Glutamatergic neuron (in vitro differentiated cells): ENCODE measurements around the gene MDFIC. TPM values are rescaled to one million over a fixed set of nuclear protein-coding genes. Genes with fewer than 3 reads are reported as not detected.

ENCODE experiments used
- DNase-seq: peaks from one replicate; pipeline ENCODE4 v3.0.0; 2022
- H3K27ac Mint-ChIP-seq: one replicate; pipeline ENCODE4 v1.8.0; 2020; ENCODE audit warnings: mild to moderate bottlenecking, mixed read lengths, inconsistent platforms; ENCODE audit not compliant: unreplicated experiment
- H3K27me3 Mint-ChIP-seq: one replicate; pipeline ENCODE4 v1.8.0; 2020; ENCODE audit warnings: mild to moderate bottlenecking, moderate library complexity, mixed read lengths, inconsistent platforms; ENCODE audit not compliant: unreplicated experiment
- H3K36me3 Mint-ChIP-seq: one replicate; pipeline ENCODE4 v1.8.0; 2020; ENCODE audit warnings: mild to moderate bottlenecking, mixed read lengths, inconsistent platforms; ENCODE audit not compliant: unreplicated experiment
- H3K4me1 Mint-ChIP-seq: one replicate; pipeline ENCODE4 v1.8.0; 2020; ENCODE audit warnings: mild to moderate bottlenecking, low read depth, mixed read lengths, inconsistent platforms; ENCODE audit not compliant: unreplicated experiment
- H3K4me3 Mint-ChIP-seq: one replicate; pipeline ENCODE4 v1.8.0; 2020; ENCODE audit warnings: mild to moderate bottlenecking, mixed read lengths, inconsistent platforms; ENCODE audit not compliant: unreplicated experiment
- H3K9me3 Mint-ChIP-seq: one replicate; pipeline ENCODE4 v1.8.0; 2020; ENCODE audit warnings: mild to moderate bottlenecking, moderate library complexity, mixed read lengths, inconsistent platforms; ENCODE audit not compliant: unreplicated experiment
- total RNA-seq: library from RNA; stranded (reverse); fragmentation: NEBNext Ultra II Directional; extraction: Animal tissue kit (Norgen Biotek cat#: 25700); gene quantifications from one replicate; pipeline ENCODE4 v1.2.1, GENCODE V29; 2021; ENCODE audit not compliant: unreplicated experiment
- TF ChIP-seq, protein P1 (sequence below): fragments of 200-600 bp; sonication (generic); IDR thresholded peaks from one replicate; pipeline ENCODE4 v1.5.0; 2021; ENCODE audit not compliant: partially characterized antibody, unreplicated experiment

MDFIC gene
- total RNA-seq, 1 donor from 2014 or later = 0.10 TPM

DNA sequence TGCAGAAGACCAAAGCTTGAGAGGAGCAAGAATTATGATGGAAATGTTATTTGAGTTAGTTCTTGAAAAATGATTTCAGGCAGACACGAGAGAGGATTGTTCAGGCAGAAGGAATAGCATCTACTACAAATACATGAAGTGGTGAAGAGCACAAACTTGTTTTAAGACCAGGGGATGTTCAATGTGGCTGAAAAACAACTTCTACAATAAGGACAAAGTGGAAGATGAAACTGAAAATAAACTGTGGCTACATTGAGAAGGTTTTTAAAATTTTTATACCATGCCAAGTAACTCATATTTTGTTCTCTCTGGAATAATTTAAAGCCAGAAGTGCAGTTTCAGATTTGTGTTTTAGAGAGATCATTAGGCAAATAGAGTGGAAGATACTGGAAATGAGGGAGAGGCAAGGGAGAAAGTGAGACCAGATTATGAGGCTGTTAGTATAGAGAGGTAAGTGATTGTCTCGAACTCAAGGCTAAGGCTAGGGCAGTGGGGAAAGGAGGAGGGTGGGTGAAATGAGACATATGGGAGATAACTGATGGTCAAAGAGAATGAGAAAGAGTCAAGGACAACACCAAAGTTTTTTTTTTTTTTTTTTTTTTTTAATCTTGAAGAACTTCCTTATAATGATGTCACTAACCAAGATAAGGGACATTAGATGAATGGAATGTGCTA is 115.4 kb downstream of the MDFIC start:
- DNase-seq = no peak
- H3K4me1 Mint-ChIP-seq = no peaks in the 10 kb centered on the region
- H3K4me3 Mint-ChIP-seq = no peak overlapping the region
- TF ChIP-seq, protein P1, sequence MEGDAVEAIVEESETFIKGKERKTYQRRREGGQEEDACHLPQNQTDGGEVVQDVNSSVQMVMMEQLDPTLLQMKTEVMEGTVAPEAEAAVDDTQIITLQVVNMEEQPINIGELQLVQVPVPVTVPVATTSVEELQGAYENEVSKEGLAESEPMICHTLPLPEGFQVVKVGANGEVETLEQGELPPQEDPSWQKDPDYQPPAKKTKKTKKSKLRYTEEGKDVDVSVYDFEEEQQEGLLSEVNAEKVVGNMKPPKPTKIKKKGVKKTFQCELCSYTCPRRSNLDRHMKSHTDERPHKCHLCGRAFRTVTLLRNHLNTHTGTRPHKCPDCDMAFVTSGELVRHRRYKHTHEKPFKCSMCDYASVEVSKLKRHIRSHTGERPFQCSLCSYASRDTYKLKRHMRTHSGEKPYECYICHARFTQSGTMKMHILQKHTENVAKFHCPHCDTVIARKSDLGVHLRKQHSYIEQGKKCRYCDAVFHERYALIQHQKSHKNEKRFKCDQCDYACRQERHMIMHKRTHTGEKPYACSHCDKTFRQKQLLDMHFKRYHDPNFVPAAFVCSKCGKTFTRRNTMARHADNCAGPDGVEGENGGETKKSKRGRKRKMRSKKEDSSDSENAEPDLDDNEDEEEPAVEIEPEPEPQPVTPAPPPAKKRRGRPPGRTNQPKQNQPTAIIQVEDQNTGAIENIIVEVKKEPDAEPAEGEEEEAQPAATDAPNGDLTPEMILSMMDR = no peak
- H3K27me3 Mint-ChIP-seq = no peaks in the 10 kb centered on the region
- H3K9me3 Mint-ChIP-seq = no peaks in the 10 kb centered on the region
- H3K36me3 Mint-ChIP-seq = no peaks in the 10 kb centered on the region
- H3K27ac Mint-ChIP-seq = no peak overlapping the region

DNA sequence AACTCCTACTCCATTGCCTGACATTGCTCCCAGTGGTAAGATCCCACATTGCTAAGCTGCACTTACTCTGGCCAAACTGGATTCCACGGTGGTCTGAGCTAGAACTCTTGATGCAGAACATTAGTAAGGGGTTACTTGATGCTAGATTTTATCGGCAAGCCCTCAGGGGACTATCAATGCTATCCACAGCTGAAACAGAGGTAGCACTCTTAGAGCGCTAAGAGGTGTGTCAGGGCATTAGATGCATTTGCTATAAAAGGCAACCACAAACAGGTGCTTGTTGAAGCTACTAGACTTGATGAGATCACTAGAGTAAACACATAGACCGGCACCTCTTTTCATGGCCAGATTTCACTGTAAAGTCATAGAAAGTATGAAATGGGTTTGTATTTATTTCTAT is 116.3 kb downstream of the MDFIC start:
- TF ChIP-seq, protein P1 = no peak
- Mint-ChIP-seq H3K4me3 (no peak overlapping the region), H3K27me3 (no peaks in the 10 kb centered on the region), H3K4me1 (no peaks in the 10 kb centered on the region), H3K36me3 (no peaks in the 10 kb centered on the region), H3K9me3 (no peaks in the 10 kb centered on the region), H3K27ac (no peak overlapping the region)
- no peak for DNase-seq

DNA sequence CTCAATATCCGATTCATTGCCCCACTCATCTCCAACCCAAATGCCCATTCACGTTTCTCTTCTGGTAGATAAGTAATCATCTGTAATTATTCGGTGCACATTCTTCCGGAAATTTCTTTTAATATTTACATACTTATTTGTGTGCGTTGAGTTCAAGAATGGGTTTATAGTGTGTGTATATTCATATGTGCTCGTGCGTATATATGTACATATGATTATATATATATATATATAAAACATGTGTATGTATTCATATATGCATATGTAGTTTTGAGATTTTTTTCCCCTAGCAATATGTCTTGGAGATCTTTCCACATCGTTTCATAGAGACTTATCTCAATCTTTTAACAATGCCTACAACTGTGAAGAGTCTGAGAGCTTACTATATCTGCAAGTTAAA is 118.2 kb downstream of the MDFIC start:
- Mint-ChIP-seq H3K9me3 (no peaks in the 10 kb centered on the region), H3K27ac (no peak overlapping the region), H3K36me3 (no peaks in the 10 kb centered on the region), H3K4me1 (no peaks in the 10 kb centered on the region), H3K4me3 (no peak overlapping the region), H3K27me3 (no peaks in the 10 kb centered on the region)
- DNase-seq = no peak
- TF ChIP-seq, protein P1 = no peak

DNA sequence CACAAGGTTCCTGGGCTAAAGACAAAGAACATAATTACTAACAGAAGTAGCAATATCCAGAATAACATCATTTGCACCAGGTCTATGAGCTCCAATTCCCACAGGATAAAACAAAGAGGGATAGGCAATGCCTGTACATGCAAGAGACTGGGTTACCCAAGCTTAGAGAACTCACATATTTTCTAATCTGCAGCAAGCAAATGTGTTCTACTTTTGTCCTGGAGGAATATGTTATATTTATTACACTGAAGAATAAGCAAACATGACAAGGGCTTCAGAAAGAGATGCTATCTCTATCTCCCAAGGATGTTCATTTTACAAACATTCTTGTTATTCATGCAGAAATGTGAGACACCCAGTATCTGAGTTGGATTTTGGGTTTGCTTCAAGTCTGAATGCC is 118.6 kb downstream of the MDFIC start:
- Mint-ChIP-seq H3K27me3 (no peaks in the 10 kb centered on the region), H3K9me3 (no peaks in the 10 kb centered on the region), H3K27ac (no peak overlapping the region), H3K36me3 (no peaks in the 10 kb centered on the region), H3K4me1 (no peaks in the 10 kb centered on the region), H3K4me3 (no peak overlapping the region)
- DNase-seq = no peak
- TF ChIP-seq, protein P1 = no peak

DNA sequence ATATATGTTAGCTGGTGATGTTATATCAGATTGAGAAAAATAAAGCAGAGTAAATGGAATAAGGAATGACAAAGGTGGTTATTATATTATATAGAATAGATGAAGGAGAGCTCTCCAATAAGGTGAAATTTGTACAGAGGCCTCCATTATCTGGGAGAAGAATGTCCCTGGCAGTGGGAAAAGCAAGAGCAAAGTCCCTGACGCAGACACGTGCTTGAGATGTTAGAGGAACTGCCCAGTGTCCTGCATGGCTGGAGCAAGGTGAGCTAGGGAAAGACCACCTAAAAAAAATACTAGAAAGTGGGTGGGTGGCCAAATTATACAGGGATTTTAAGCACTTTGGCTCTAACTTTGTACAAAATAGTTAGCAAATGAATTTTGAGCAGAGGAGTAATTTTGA is 120.7 kb downstream of the MDFIC start:
- TF ChIP-seq, protein P1 = no peak
- Mint-ChIP-seq H3K9me3 (no peaks in the 10 kb centered on the region), H3K36me3 (no peaks in the 10 kb centered on the region), H3K4me3 (no peak overlapping the region), H3K27ac (no peak overlapping the region), H3K4me1 (no peaks in the 10 kb centered on the region), H3K27me3 (no peaks in the 10 kb centered on the region)
- no peak for DNase-seq
